Measurements from ENCODE around the gene TINCR. TPM values are rescaled to one million over a fixed set of nuclear protein-coding genes. Genes with fewer than 3 reads are reported as not detected.

The TINCR gene
- total and polyA plus RNA-seq, 2 donors from 2014 or later: 0.94 to 2.2 TPM

GRCh38 chr19:5575590-5575989 lies 7.8 kb upstream of the TINCR start:
- intact Hi-C loops (cut with DNase I): loop anchor here (5.0 kb wide), 1 partner anchor 528 kb away; no protein-coding TSS in a partner anchor

GRCh38 chr19:5572556-5573286 lies 5.0 kb upstream of the TINCR start:
- intact Hi-C loops (cut with DNase I): no loop called here
- Histone ChIP-seq H3K9ac (ENCODE audit: low read length in 3 of 3) (no peak overlapping the region), H3K36me3 (ENCODE audit: control insufficient read depth in 2 of 3, insufficient read depth in 3 of 3, low read length in 3 of 3) (no peaks in the 10 kb centered on the region), H3K27ac (ENCODE audit: low read depth in 2 of 2, low read length in 2 of 2) (no peak overlapping the region), H3K9me3 (ENCODE audit: control insufficient read depth in 2 of 3, insufficient read depth in 1 of 3, low read length in 3 of 3) (no peaks in the 10 kb centered on the region), H3K4me3 (ENCODE audit: low read length in 3 of 3) (no peak overlapping the region), H3K27me3 (ENCODE audit: control insufficient read depth, insufficient read depth, low read length) (peaks cover 3% of the 10 kb centered on the region), H3K4me1 (ENCODE audit: control insufficient read depth in 2 of 3, insufficient read depth in 2 of 3, low read depth in 1 of 3, low read length in 3 of 3) (no peaks in the 10 kb centered on the region)
- FAIRE-seq (no peak), DNase-seq (no peak)
- TF ChIP-seq CTCF (IDR thresholded peaks at IDR 0.05; ENCODE audit: borderline replicate concordance, extremely low read depth, insufficient read depth): no peak

More at GRCh38 chr19:5575590-5575989, 7.8 kb upstream of the TINCR start:
- Histone ChIP-seq H3K9ac (ENCODE audit: low read length in 3 of 3) (no peak overlapping the region), H3K27me3 (ENCODE audit: control insufficient read depth, insufficient read depth, low read length) (no peaks in the 10 kb centered on the region), H3K9me3 (ENCODE audit: control insufficient read depth in 2 of 3, insufficient read depth in 1 of 3, low read length in 3 of 3) (no peaks in the 10 kb centered on the region), H3K36me3 (ENCODE audit: control insufficient read depth in 2 of 3, insufficient read depth in 3 of 3, low read length in 3 of 3) (no peaks in the 10 kb centered on the region), H3K4me3 (ENCODE audit: low read length in 3 of 3) (no peak overlapping the region), H3K27ac (ENCODE audit: low read depth in 2 of 2, low read length in 2 of 2) (no peak overlapping the region), H3K4me1 (ENCODE audit: control insufficient read depth in 2 of 3, insufficient read depth in 2 of 3, low read depth in 1 of 3, low read length in 3 of 3) (no peaks in the 10 kb centered on the region)
- DNase-seq (no peak), FAIRE-seq (no peak)
- TF ChIP-seq CTCF (IDR thresholded peaks at IDR 0.05; ENCODE audit: borderline replicate concordance, extremely low read depth, insufficient read depth): no peak

GRCh38 chr19:5571777-5572176 lies 4.0 kb upstream of the TINCR start:
- DNase-seq (no peak), FAIRE-seq (no peak)
- H3K4me1 ChIP-seq (ENCODE audit: control insufficient read depth in 2 of 3, insufficient read depth in 2 of 3, low read depth in 1 of 3, low read length in 3 of 3): no peaks in the 10 kb centered on the region
- no peak overlapping the region for H3K27ac ChIP-seq (ENCODE audit: low read depth in 2 of 2, low read length in 2 of 2)
- TF ChIP-seq CTCF (IDR thresholded peaks at IDR 0.05; ENCODE audit: borderline replicate concordance, extremely low read depth, insufficient read depth): no peak
- H3K27me3 ChIP-seq (ENCODE audit: control insufficient read depth, insufficient read depth, low read length): peaks cover 8% of the 10 kb centered on the region
- no peaks in the 10 kb centered on the region for H3K9me3 ChIP-seq (ENCODE audit: control insufficient read depth in 2 of 3, insufficient read depth in 1 of 3, low read length in 3 of 3)
- H3K36me3 ChIP-seq (ENCODE audit: control insufficient read depth in 2 of 3, insufficient read depth in 3 of 3, low read length in 3 of 3): no peaks in the 10 kb centered on the region
- no peak overlapping the region for H3K4me3 ChIP-seq (ENCODE audit: low read length in 3 of 3)
- H3K9ac ChIP-seq (ENCODE audit: low read length in 3 of 3): no peak overlapping the region
- intact Hi-C loops (cut with DNase I): no loop called here

Measured in kidney (tissue), 14 donors.